Omental fat pad (tissue), 4 donors: Measurements from ENCODE around the gene CFAP221. TPM values are rescaled to one million over a fixed set of nuclear protein-coding genes. Genes with fewer than 3 reads are reported as not detected.

ENCODE experiments used
- ATAC-seq: fragments of 150-250 bp; one replicate; pipeline ENCODE4 v1.9.1; 2016; ENCODE audit warnings: mild to moderate bottlenecking, moderate library complexity; ENCODE audit not compliant: low FRiP score
- DNase-seq: peaks from one replicate; pipeline ENCODE4 v3.0.0-alpha.2; 2019; ENCODE audit warnings: low spot score
- CTCF ChIP-seq, 3 donors: fragments of 450-650 bp; IDR thresholded peaks; one replicate each; pipeline ENCODE4 v1.5.1; 2016 to 2017; ENCODE audit warnings: antibody characterized with exemption in 3 of 3, mild to moderate bottlenecking in 3 of 3, moderate library complexity in 2 of 3
- total RNA-seq, 4 donors: library from RNA; depleted of rRNA; stranded (reverse); fragments of >200 nt; gene quantifications; one replicate each; pipeline ENCODE4 v1.1.0, GENCODE V29; 2016

The CFAP221 gene
- total RNA-seq, 4 donors from 2014 or later: 1.2 to 1.7 (median 1.3) TPM; not detected in 1

GRCh38 chr2:119704670-119705120 lies 160.4 kb downstream of the CFAP221 start:
- DNase-seq (no peak), ATAC-seq (no peak)
- no peak for TF ChIP-seq CTCF (IDR thresholded peaks at IDR 0.05)

- no peak for TF ChIP-seq CTCF (IDR thresholded peaks at IDR 0.05)
- ATAC-seq (no peak), DNase-seq (no peak)
Measured at GRCh38 chr2:119706221-119706620, 162.0 kb downstream of the CFAP221 start.

Other genes with a start within 250 kb of the CFAP221 start
- gene C2orf76, start 177.6 kb upstream of the CFAP221 start, total RNA-seq: 10 to 100 TPM; 10.3 to 13.3 (median 11.3) TPM
- 100 to 1,000 TPM; 191 to 327 (median 225) TPM for gene DBI, start 177.5 kb upstream of the CFAP221 start, total RNA-seq
- gene TMEM37, start 112.6 kb upstream of the CFAP221 start, total RNA-seq: 10 to 100 TPM; 11.3 to 27.8 (median 25.9) TPM
- gene SCTR, start 20.0 kb upstream of the CFAP221 start, total RNA-seq: not detected
- gene TMEM177, start 134.8 kb downstream of the CFAP221 start, total RNA-seq: 1 to 10 TPM; 3.8 to 6.5 (median 4.1) TPM
- gene PTPN4, start 215.5 kb downstream of the CFAP221 start, total RNA-seq: 10 to 100 TPM; 20.2 to 41.0 (median 30.5) TPM